T-helper 2 cell treated with Interferon-gamma antibody and Interleukin-4, amounts not matched to agents 100 ng/mL and 5 ng/mL, for 36 hours (primary cell): ENCODE measurements around the gene NFAT5. TPM values are rescaled to one million over a fixed set of nuclear protein-coding genes. Genes with fewer than 3 reads are reported as not detected.

Source experiments
- intact Hi-C: fragments of 100-400 bp; cut with micrococcal nuclease; formaldehyde crosslinking; loops from one replicate; pipeline ENCODE4 v1.15.1; 2023
- total RNA-seq: library from RNA; stranded (reverse); gene quantifications from 2 replicates; pipeline ENCODE4 v1.2.3, GENCODE V29; 2022

Gene NFAT5
- total RNA-seq, 1 donor from 2014 or later: 28.3 TPM

- intact Hi-C loops: no loop called here
Measured at GRCh38 chr16:69699915-69700314, 134.1 kb downstream of the NFAT5 start.

- intact Hi-C loops: no loop called here
Measured at GRCh38 chr16:69701452-69701851, 135.7 kb downstream of the NFAT5 start.

- intact Hi-C loops: no loop called here
Measured at GRCh38 chr16:69701866-69702265, 136.1 kb downstream of the NFAT5 start.

- intact Hi-C loops: no loop called here
Measured at GRCh38 chr16:69703638-69704037, 137.9 kb downstream of the NFAT5 start.

- intact Hi-C loops: loop anchor here (5.0 kb wide), 1 partner anchor 226 kb away; no protein-coding TSS in a partner anchor
Measured at GRCh38 chr16:69706256-69706974, 140.6 kb downstream of the NFAT5 start.

GRCh38 chr16:69706975-69707340 is 141.2 kb downstream of the NFAT5 start:
- intact Hi-C loops: loop anchor here (5.0 kb wide), 1 partner anchor 225 kb away; no protein-coding TSS in a partner anchor

- intact Hi-C loops: loop anchor here (2.0 to 5.0 kb wide), 2 partner anchors 19 to 224 kb away; partner anchors contain the start of gene NQO1
Measured at GRCh38 chr16:69707920-69708683, 142.3 kb downstream of the NFAT5 start.

GRCh38 chr16:69709456-69710084 is 143.8 kb downstream of the NFAT5 start:
- intact Hi-C loops: loop anchor here (1.0 to 5.0 kb wide), 3 partner anchors 17 to 223 kb away; partner anchors contain the start of genes NOB1 and NQO1

- intact Hi-C loops: no loop called here
Measured at GRCh38 chr16:69711115-69711740, 145.5 kb downstream of the NFAT5 start.

GRCh38 chr16:69712277-69712676 is 146.5 kb downstream of the NFAT5 start:
- intact Hi-C loops: no loop called here

- intact Hi-C loops: no loop called here
Measured at GRCh38 chr16:69712914-69713581, 147.3 kb downstream of the NFAT5 start.

- intact Hi-C loops: no loop called here
Measured at GRCh38 chr16:69717066-69717465, 151.3 kb downstream of the NFAT5 start.

GRCh38 chr16:69718111-69718764 is 152.5 kb downstream of the NFAT5 start:
- intact Hi-C loops: no loop called here

- intact Hi-C loops: no loop called here
Measured at GRCh38 chr16:69720822-69721430, 155.2 kb downstream of the NFAT5 start.

- intact Hi-C loops: no loop called here
Measured at GRCh38 chr16:69721441-69721957, 155.7 kb downstream of the NFAT5 start.

GRCh38 chr16:69724414-69724873 is 158.7 kb downstream of the NFAT5 start:
- intact Hi-C loops: no loop called here

GRCh38 chr16:69724981-69725479 is 159.3 kb downstream of the NFAT5 start:
- intact Hi-C loops: no loop called here

- intact Hi-C loops: loop anchor here (1.0 to 2.0 kb wide), 3 partner anchors 17 to 37 kb away; partner anchors contain the start of genes NOB1 and WWP2
Measured at GRCh38 chr16:69725480-69726312, 159.9 kb downstream of the NFAT5 start.
